Astrocyte of the cerebellum (primary cell): ENCODE data around the gene FAM78B.

Experiments
- DNase-seq: peaks from one replicate; pipeline ENCODE4 v3.0.0-alpha.2; 2011; ENCODE audit warnings: low read depth
- H3K4me3 ChIP-seq: 2 replicates; pipeline ENCODE4 v1.5.1; 2011; ENCODE audit warnings: mild to moderate bottlenecking, low read depth, low read length, moderate library complexity
- in situ Hi-C: cut with HindIII; loops from 2 replicates; pipeline ENCODE4 v1.10.0; 2017; ENCODE audit warnings: low sequenced_read_pairs
- TF ChIP-seq, protein P1 (sequence below): IDR thresholded peaks from 2 replicates; pipeline ENCODE4 v1.5.1; 2012; ENCODE audit warnings: low read length, low read depth, moderate library complexity, mild to moderate bottlenecking; ENCODE audit errors: missing control alignments

The FAM78B gene

DNA sequence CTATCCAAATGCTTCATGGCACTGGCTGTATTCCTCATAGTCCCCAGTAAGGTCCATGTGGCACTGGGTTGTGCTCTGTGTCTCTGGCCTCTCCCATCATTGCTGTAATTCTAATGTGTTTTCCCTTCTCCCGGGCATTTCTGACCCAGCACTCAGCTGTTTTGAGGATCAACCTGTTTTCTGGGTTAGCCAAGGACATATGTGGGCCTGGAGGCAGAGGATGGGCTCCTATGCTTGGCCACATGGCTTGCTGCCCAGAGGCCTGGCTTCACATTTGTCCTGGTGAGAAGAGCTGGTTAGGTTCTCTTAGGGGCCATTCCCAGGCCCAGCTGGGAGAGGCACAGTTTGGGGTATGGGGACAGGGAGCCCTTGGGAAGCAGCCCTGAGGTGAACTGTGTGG is 103.1 kb downstream of the FAM78B start:
- in situ Hi-C loops = no loop called here
- TF ChIP-seq, protein P1, sequence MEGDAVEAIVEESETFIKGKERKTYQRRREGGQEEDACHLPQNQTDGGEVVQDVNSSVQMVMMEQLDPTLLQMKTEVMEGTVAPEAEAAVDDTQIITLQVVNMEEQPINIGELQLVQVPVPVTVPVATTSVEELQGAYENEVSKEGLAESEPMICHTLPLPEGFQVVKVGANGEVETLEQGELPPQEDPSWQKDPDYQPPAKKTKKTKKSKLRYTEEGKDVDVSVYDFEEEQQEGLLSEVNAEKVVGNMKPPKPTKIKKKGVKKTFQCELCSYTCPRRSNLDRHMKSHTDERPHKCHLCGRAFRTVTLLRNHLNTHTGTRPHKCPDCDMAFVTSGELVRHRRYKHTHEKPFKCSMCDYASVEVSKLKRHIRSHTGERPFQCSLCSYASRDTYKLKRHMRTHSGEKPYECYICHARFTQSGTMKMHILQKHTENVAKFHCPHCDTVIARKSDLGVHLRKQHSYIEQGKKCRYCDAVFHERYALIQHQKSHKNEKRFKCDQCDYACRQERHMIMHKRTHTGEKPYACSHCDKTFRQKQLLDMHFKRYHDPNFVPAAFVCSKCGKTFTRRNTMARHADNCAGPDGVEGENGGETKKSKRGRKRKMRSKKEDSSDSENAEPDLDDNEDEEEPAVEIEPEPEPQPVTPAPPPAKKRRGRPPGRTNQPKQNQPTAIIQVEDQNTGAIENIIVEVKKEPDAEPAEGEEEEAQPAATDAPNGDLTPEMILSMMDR = no peak
- no peak overlapping the region for H3K4me3 ChIP-seq
- no peak for DNase-seq

DNA sequence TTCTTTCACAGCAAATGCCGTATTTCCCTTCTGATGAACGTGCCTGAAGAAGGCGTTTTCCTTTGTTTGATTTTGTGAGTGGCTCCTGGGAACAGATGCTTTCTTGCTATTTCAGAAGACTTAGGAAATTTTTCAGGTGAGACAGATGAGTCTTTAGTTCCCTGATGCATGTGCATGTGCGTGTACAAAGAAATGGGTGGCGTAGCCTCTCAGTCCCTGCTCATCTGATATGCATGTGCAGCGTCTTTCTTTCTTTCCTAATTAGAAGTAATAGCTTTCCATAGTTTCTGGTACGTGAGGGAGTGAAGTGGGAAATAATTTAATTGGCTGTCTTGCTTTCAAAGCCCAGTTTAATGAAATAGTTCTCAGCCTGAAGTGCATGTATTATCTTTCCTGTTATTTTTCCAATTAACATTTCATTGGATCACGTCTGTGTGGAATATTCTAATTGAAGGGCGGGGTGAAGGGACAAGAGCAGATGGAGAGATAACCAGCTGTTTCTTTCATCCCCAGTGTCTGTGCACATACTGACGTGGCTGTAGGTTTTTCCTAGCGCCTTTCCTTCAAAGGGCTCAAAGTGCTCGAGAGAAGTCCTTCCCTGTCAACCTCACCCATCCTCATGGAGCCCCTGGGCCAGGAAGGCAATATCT is 104.3 kb downstream of the FAM78B start:
- in situ Hi-C loops = no loop called here
- H3K4me3 ChIP-seq = no peak overlapping the region
- TF ChIP-seq, protein P1 = no peak
- DNase-seq = no peak

DNA sequence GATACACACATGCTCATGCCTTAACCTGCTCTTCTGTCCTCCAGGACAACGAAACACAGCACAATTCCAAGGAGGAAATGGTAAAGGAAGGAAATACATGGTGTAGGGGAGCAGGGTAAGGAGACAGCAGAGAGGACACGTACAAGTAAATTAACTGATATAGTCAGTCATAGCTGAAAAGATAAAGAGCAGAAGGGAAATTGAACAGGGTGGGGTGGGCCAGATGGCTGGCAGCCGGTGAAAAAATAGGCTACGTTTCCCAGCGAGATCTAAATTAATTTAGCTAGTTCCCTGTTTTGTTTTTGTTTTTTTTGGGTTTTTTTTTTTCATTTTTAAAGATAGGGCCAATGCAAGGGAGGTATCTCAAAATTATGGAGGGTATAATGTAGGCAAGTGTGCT is 109.2 kb downstream of the FAM78B start:
- H3K4me3 ChIP-seq = no peak overlapping the region
- no peak for DNase-seq
- in situ Hi-C loops = no loop called here
- TF ChIP-seq, protein P1 = no peak

DNA sequence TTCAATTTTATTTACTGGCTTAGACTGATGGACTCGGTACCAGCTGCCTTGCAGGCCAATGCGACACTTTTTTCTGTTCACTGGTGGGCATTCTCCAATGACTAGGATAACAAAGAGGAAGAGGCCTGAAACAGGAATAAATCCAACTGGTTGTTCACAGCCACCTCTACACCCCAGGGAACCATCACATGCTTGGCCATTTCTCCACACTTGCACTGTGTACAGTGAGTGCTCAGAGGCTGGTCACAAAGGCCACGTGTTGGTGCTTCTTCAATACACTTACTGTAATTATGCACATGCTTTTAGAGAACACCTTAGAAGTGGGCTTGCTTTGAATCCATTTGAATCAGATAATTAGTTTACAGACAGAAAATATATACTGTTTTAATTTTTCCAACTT is 113.4 kb downstream of the FAM78B start:
- H3K4me3 ChIP-seq = no peak overlapping the region
- no peak for DNase-seq
- TF ChIP-seq, protein P1 = no peak
- in situ Hi-C loops = no loop called here

DNA sequence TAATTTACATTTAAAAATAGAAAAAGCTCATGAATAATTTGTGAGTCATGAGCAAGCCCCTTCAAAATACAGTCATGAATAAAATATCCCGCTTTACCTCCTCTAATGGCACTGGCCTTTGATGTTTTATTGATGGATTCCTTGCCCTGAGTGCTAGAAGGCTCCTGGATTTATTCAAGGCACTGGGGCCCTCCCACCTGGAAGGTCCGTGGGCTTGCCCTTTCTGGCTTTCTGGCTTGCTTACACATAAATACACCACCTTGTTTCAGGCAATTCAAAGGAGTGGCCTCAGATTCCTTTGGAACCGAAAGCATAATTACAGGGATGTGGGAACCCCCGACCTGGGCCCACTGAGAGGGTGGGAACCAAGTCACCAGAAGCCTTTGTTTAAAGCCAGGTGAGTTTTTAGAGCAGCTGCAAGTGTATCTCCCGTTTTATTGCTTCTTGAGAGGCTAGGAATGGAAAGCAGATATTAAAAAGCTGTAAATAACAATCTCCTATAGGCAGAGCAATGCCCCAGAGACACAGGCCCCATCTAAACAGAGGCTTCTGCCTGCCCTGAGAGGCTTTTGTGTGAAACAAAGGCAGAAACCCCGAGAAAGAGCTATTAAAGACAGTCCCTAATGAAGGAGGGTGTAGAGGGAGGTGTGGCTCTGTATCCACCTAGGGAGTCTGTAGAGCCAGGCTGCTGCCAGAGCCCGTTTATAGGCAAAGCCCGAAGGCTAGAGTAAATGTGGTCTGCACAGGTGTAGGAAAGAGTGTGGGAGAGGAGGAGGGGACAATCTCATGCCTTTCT is 126.4 kb downstream of the FAM78B start:
- TF ChIP-seq, protein P1 = no peak

DNA sequence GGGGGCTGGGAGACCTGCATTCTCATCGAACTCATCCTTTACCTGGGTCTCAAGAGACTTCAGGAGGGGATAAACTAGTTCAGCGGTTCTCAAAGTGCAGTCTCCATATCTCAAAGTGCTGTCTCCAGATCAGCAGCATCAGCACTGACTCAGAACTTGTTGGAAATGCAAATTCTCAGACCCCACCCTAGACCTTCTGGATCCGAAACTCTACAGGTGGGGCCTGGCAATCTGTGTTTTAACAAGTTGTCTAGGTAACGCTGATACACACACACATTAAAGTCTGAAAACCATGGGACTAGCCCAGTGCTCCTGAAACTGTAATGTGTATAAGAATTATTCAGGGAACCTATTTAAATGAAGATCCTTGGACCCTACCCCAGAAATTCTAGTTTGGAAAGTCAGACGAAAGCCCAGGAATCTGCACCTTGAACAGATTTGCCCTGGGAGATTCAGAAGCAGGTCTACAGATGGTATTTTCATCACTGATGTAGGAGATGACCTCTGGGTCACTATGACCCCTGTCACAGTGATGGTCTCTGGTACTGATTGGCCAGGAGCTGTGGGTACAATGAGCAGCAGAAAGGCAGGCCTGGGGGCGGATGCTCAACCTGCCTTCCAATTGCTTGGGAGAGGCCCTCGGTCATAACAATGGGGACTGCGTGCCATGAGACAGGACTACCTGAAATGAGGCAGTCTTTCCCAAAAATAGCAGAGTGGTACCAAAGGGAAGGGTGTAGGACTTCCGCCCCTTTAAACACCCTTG is 127.2 kb downstream of the FAM78B start:
- H3K4me3 ChIP-seq = no peak overlapping the region
- no peak for DNase-seq
- TF ChIP-seq, protein P1 = no peak
- in situ Hi-C loops = no loop called here

More for the DNA sequence above, 126.4 kb downstream of the FAM78B start:
- DNase-seq = no peak
- H3K4me3 ChIP-seq = no peak overlapping the region
- in situ Hi-C loops = no loop called here
